ENCODE results near the gene HOXD3. TPM values are rescaled to one million over a fixed set of nuclear protein-coding genes. Genes with fewer than 3 reads are reported as not detected.

The HOXD3 gene
- total and polyA plus RNA-seq, 4 donors, result 7.3 to 23.0 (median 14.7) TPM

DNA sequence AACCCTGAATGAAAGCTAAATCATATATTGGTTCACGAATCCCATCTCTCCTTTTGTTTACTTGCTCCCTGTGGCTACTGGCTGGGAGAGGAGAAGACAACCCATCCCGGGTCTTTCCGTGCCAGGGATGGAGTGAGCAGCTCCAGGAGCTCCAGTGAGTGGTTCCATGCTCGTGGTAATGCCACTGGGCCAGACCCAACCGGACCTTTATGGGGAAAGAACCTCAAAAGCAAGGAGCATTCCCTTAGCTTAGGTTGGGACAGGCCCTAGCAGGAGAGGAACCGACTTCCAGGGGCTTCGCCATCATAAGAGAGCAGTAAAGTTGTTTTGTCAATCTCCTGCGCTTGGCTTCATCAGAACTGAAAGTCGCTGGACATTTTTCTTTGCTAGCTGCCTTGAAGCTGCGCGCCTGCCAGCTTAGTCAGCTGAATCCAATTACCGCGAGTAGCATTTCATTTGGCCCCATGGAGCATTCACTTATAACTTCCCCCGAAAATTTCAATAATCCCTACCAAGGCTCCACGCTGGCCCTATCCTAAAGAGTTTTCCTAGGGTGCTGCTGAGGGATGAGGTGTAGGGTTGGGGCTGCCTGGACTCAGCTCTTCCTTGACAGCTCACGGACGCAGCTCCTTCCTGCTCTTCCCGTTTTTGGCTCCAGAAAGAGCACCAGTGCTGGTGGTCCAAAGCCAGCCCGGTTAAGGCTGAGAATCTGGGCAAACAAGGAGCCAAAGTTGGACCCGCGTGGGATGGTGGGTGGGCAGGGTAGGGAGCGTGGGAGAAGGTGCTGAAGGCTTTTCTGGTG is 4.9 kb downstream of the HOXD3 start:
- peak overlapping the region; percentile 89 for H3K27ac ChIP-seq (ENCODE audit: low read depth, low read length)
- peaks cover 78% of the 10 kb centered on the region for H3K4me1 ChIP-seq (ENCODE audit: control insufficient read depth, insufficient read depth, low read length)
- peaks cover 52% of the 10 kb centered on the region for H3K27me3 ChIP-seq (ENCODE audit: control insufficient read depth, insufficient read depth, low read length)
- DNase-seq (ENCODE audit: low read depth in 4 of 6, low spot score in 6 of 6), result peak in 2 of 6 donors; percentile 68 to 91
- H3K9me3 ChIP-seq (ENCODE audit: control insufficient read depth, insufficient read depth, low read length), result no peaks in the 10 kb centered on the region
- peaks cover 40% of the 10 kb centered on the region for H3K36me3 ChIP-seq (ENCODE audit: control insufficient read depth, insufficient read depth, low read length)
- peak overlapping the region; percentile 7 for H3K4me3 ChIP-seq (ENCODE audit: low read depth, low read length)
- WGBS (ENCODE audit: insufficient coverage), result 21% methylated on average over 10 of the region's 22 CpGs

DNA sequence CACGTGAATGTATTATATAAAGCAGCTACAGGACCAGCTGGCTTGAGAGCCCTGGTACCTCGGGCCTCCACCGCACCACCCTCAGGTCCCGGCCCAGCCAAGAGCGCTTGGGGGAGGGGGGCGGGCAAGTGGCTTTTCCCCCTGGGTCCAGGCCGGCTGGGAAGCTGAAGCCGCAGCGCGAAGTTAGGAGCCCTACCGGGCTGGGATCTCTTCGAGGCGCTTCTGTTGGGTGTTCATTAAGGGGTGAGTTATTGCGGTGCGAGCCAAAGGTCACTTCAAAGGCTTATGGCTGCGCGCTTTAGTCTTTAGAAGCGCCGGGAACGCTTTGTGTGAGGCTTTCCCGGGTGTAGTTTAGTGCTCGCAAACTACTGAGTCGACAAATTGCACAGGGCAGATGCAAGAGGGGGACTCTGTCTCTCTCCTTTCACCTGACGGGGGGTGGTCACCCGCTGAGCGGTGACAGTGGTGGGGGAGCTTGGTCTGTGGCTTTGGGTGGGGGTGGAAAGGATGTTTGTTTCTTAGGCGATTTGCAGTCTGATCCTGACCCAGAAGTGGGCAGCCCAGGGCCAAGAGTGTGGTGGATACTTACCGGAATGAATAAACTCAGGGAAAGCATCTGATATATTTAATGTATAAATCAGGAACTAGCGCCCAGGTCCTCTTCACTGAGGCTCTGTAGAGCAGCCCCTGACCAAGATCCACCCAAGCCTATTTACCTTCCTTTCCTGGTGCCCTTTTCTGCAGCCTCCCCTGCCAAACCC is 6.0 kb downstream of the HOXD3 start:
- peak in 1 of 6 donors; percentile 88 for DNase-seq (ENCODE audit: low read depth in 4 of 6, low spot score in 6 of 6)
- Histone ChIP-seq H3K27ac (ENCODE audit: low read depth, low read length) (peak overlapping the region; percentile 89), H3K36me3 (ENCODE audit: control insufficient read depth, insufficient read depth, low read length) (peaks cover 34% of the 10 kb centered on the region), H3K9me3 (ENCODE audit: control insufficient read depth, insufficient read depth, low read length) (no peaks in the 10 kb centered on the region), H3K4me3 (ENCODE audit: low read depth, low read length) (no peak overlapping the region), H3K27me3 (ENCODE audit: control insufficient read depth, insufficient read depth, low read length) (peaks cover 47% of the 10 kb centered on the region), H3K4me1 (ENCODE audit: control insufficient read depth, insufficient read depth, low read length) (peaks cover 68% of the 10 kb centered on the region)
- WGBS (ENCODE audit: insufficient coverage), result 16% methylated on average over 22 of the region's 29 CpGs

GRCh38 chr2:176163672-176164056 is 6.6 kb downstream of the HOXD3 start:
- Histone ChIP-seq H3K27ac (ENCODE audit: low read depth, low read length) (peak overlapping the region; percentile 89), H3K36me3 (ENCODE audit: control insufficient read depth, insufficient read depth, low read length) (peaks cover 31% of the 10 kb centered on the region), H3K9me3 (ENCODE audit: control insufficient read depth, insufficient read depth, low read length) (no peaks in the 10 kb centered on the region), H3K4me3 (ENCODE audit: low read depth, low read length) (no peak overlapping the region), H3K4me1 (ENCODE audit: control insufficient read depth, insufficient read depth, low read length) (peaks cover 64% of the 10 kb centered on the region), H3K27me3 (ENCODE audit: control insufficient read depth, insufficient read depth, low read length) (peaks cover 45% of the 10 kb centered on the region)
- peak in 1 of 6 donors; percentile 72 for DNase-seq (ENCODE audit: low read depth in 4 of 6, low spot score in 6 of 6)
- WGBS (ENCODE audit: insufficient coverage), result no CpG with 5 or more reads among the region's 12 CpGs

DNA sequence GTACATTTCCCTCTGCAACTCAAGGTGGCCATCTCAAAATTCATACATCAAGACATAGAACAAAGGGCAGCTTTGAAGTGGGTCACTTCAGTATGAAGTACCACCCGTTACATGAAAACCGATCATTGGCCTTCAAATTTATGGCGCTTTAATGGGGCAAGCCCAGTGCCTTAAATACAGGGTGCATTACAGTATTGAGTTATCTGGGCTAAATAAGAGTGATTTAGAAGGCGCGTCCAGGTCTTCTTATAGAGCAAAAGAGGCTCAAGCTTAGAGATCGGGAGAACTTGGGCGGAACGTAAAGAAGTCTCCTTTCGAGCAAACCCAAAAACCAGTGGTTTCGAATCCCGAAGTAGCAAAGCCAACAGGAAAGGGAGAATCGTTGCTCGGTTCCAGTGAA is 7.1 kb downstream of the HOXD3 start:
- WGBS (ENCODE audit: insufficient coverage), result 52% methylated on average over 11 of the region's 13 CpGs
- Histone ChIP-seq H3K36me3 (ENCODE audit: control insufficient read depth, insufficient read depth, low read length) (peaks cover 31% of the 10 kb centered on the region), H3K27me3 (ENCODE audit: control insufficient read depth, insufficient read depth, low read length) (peaks cover 44% of the 10 kb centered on the region), H3K9me3 (ENCODE audit: control insufficient read depth, insufficient read depth, low read length) (no peaks in the 10 kb centered on the region), H3K4me3 (ENCODE audit: low read depth, low read length) (no peak overlapping the region), H3K27ac (ENCODE audit: low read depth, low read length) (peak overlapping the region; percentile 76), H3K4me1 (ENCODE audit: control insufficient read depth, insufficient read depth, low read length) (peaks cover 64% of the 10 kb centered on the region)
- peak in 1 of 6 donors; percentile 79 for DNase-seq (ENCODE audit: low read depth in 4 of 6, low spot score in 6 of 6)

GRCh38 chr2:176164611-176165369 is 7.7 kb downstream of the HOXD3 start:
- Histone ChIP-seq H3K36me3 (ENCODE audit: control insufficient read depth, insufficient read depth, low read length) (peaks cover 30% of the 10 kb centered on the region), H3K4me1 (ENCODE audit: control insufficient read depth, insufficient read depth, low read length) (peaks cover 60% of the 10 kb centered on the region), H3K4me3 (ENCODE audit: low read depth, low read length) (peak overlapping the region; percentile 24), H3K27me3 (ENCODE audit: control insufficient read depth, insufficient read depth, low read length) (peaks cover 38% of the 10 kb centered on the region), H3K9me3 (ENCODE audit: control insufficient read depth, insufficient read depth, low read length) (no peaks in the 10 kb centered on the region), H3K27ac (ENCODE audit: low read depth, low read length) (peak overlapping the region; percentile 76)
- WGBS (ENCODE audit: insufficient coverage), result 18% methylated on average over 46 of the region's 52 CpGs
- peak in 1 of 6 donors; percentile 80 for DNase-seq (ENCODE audit: low read depth in 4 of 6, low spot score in 6 of 6)

GRCh38 chr2:176165370-176166050 is 8.4 kb downstream of the HOXD3 start:
- Histone ChIP-seq H3K27ac (ENCODE audit: low read depth, low read length) (peak overlapping the region; percentile 76), H3K27me3 (ENCODE audit: control insufficient read depth, insufficient read depth, low read length) (peaks cover 32% of the 10 kb centered on the region), H3K4me3 (ENCODE audit: low read depth, low read length) (peak overlapping the region; percentile 24), H3K9me3 (ENCODE audit: control insufficient read depth, insufficient read depth, low read length) (no peaks in the 10 kb centered on the region), H3K36me3 (ENCODE audit: control insufficient read depth, insufficient read depth, low read length) (peaks cover 22% of the 10 kb centered on the region), H3K4me1 (ENCODE audit: control insufficient read depth, insufficient read depth, low read length) (peaks cover 57% of the 10 kb centered on the region)
- WGBS (ENCODE audit: insufficient coverage), result 16% methylated on average over 19 of the region's 26 CpGs
- DNase-seq (ENCODE audit: low read depth in 4 of 6, low spot score in 6 of 6), result peak in 2 of 6 donors; percentile 69 to 72

- Histone ChIP-seq H3K36me3 (ENCODE audit: control insufficient read depth, insufficient read depth, low read length) (peaks cover 27% of the 10 kb centered on the region), H3K4me3 (ENCODE audit: low read depth, low read length) (no peak overlapping the region), H3K27me3 (ENCODE audit: control insufficient read depth, insufficient read depth, low read length) (peaks cover 29% of the 10 kb centered on the region), H3K4me1 (ENCODE audit: control insufficient read depth, insufficient read depth, low read length) (peaks cover 58% of the 10 kb centered on the region), H3K9me3 (ENCODE audit: control insufficient read depth, insufficient read depth, low read length) (no peaks in the 10 kb centered on the region), H3K27ac (ENCODE audit: low read depth, low read length) (peak overlapping the region; percentile 76)
- WGBS (ENCODE audit: insufficient coverage), result no CpG with 5 or more reads among the region's 2 CpGs
- peak in 1 of 6 donors; percentile 38 for DNase-seq (ENCODE audit: low read depth in 4 of 6, low spot score in 6 of 6)
Observed at GRCh38 chr2:176166272-176166671, 9.2 kb downstream of the HOXD3 start.

GRCh38 chr2:176167398-176167797 is 10.3 kb downstream of the HOXD3 start:
- Histone ChIP-seq H3K27me3 (ENCODE audit: control insufficient read depth, insufficient read depth, low read length) (peaks cover 33% of the 10 kb centered on the region), H3K4me1 (ENCODE audit: control insufficient read depth, insufficient read depth, low read length) (peaks cover 59% of the 10 kb centered on the region)
- WGBS (ENCODE audit: insufficient coverage), result no CpG with 5 or more reads among the region's 1 CpG

GRCh38 chr2:176169181-176169580 is 12.1 kb downstream of the HOXD3 start:
- Histone ChIP-seq H3K4me3 (ENCODE audit: low read depth, low read length) (no peak overlapping the region), H3K27me3 (ENCODE audit: control insufficient read depth, insufficient read depth, low read length) (peaks cover 32% of the 10 kb centered on the region), H3K36me3 (ENCODE audit: control insufficient read depth, insufficient read depth, low read length) (peaks cover 37% of the 10 kb centered on the region), H3K4me1 (ENCODE audit: control insufficient read depth, insufficient read depth, low read length) (peaks cover 46% of the 10 kb centered on the region), H3K9me3 (ENCODE audit: control insufficient read depth, insufficient read depth, low read length) (no peaks in the 10 kb centered on the region), H3K27ac (ENCODE audit: low read depth, low read length) (no peak overlapping the region)
- DNase-seq (ENCODE audit: low read depth in 4 of 6, low spot score in 6 of 6), result no peak
- WGBS (ENCODE audit: insufficient coverage), result 40% methylated on average over 5 of the region's 5 CpGs

More at GRCh38 chr2:176167398-176167797, 10.3 kb downstream of the HOXD3 start:
- H3K9me3 ChIP-seq (ENCODE audit: control insufficient read depth, insufficient read depth, low read length), result no peaks in the 10 kb centered on the region
- DNase-seq (ENCODE audit: low read depth in 4 of 6, low spot score in 6 of 6), result no peak
- no peak overlapping the region for H3K4me3 ChIP-seq (ENCODE audit: low read depth, low read length)
- no peak overlapping the region for H3K27ac ChIP-seq (ENCODE audit: low read depth, low read length)
- H3K36me3 ChIP-seq (ENCODE audit: control insufficient read depth, insufficient read depth, low read length), result peaks cover 38% of the 10 kb centered on the region
